ENCODE measurements around the gene ENTPD7. TPM values are rescaled to one million over a fixed set of nuclear protein-coding genes. Genes with fewer than 3 reads are reported as not detected.

ENTPD7 gene, protein sequence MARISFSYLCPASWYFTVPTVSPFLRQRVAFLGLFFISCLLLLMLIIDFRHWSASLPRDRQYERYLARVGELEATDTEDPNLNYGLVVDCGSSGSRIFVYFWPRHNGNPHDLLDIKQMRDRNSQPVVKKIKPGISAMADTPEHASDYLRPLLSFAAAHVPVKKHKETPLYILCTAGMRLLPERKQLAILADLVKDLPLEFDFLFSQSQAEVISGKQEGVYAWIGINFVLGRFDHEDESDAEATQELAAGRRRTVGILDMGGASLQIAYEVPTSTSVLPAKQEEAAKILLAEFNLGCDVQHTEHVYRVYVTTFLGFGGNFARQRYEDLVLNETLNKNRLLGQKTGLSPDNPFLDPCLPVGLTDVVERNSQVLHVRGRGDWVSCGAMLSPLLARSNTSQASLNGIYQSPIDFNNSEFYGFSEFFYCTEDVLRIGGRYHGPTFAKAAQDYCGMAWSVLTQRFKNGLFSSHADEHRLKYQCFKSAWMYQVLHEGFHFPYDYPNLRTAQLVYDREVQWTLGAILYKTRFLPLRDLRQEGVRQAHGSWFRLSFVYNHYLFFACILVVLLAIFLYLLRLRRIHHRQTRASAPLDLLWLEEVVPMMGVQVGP
- 1 to 10 TPM; 4.3 to 7.4 TPM for total RNA-seq

DNA sequence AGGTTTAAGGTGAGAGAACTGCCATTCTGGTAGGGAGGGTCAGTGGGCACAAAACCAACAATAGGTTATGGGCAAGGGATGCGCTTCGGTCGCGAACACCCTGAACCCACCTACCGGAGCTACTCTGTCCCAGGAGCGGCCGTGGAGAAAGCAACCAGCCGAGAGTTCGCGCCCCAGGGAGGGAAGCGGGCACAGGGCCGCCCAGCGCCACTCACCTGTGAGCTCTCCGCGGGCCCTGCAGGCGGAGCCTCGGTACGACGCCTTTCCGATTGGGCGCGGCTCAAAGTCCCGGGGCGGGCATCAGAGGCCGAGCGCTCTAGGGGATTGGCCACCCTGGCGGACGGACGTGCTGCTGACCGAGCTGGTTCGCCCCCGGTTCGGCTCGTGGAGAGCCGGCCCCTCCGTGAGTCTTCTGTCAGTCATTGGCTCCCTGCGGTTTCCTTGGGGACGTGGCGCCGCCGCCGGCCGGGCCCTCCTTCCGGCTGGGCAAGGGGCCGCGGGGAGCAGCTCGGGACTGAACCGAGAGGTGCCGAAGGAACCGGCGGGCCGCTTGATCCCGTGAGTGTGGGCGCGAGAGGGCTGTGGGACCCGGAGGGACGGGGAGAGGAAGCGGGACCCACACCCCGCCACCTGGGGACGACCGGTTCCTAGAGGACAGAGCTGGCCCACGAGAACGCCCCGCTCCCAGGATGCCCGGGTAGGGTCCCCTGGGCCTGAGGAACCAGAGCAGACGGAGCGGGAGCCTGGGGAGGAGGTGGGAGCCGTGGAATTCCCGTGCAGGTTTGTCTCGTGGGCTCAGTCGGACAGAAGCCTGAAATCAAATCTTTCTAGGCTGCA lies at the start of gene ENTPD7:
ENTPD7 (plus strand) TSS at position 479 of the 837 bp plus-strand sequence. CDS start 448 bp downstream, outside the sequence.
- peak; percentile 99 for ATAC-seq
- Mint-ChIP-seq H3K36me3 (peaks cover 1% of the 10 kb centered on the region), H3K27ac (peak within 1 kb of the TSS; percentile 62), H3K4me1 (peaks cover 23% of the 10 kb centered on the region), H3K4me3 (peak within 1 kb of the TSS; percentile 80), H3K9me3 (ENCODE audit: low read depth) (no peaks in the 10 kb centered on the region), H3K27me3 (peaks cover 26% of the 10 kb centered on the region)
- CTCF ChIA-PET: interaction anchor here (0.7 to 2.7 kb wide), 9 partner anchors 28 to 516 kb away, joined by 3 to 18 read pairs (median 4); partner anchors contain the start of genes GOT1 and SLC25A28
- DNase-seq: peak; percentile 96

DNA sequence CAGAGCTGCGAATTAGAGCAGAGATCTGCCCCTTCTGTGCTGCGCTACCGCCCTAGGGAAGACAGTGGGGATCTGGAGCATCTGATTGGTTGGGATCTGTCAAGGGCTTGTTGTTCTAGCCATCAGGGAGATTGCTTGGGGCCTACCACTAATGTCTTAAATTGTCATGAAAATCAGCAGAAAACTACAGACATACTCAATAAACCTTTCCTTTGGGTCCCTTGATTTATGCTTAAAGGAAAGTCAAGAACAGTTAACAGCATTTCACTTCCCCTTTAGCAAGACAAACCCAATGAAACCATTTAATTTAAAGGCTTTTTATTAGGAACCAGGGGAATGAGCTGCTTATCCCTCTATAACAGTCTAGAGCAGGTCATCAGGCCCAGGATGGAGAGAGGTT lies 49.1 kb upstream of the ENTPD7 start:
- CTCF ChIA-PET: interaction anchor here (0.6 to 8.3 kb wide), 3 partner anchors 11 to 174 kb away, joined by 3 to 71 read pairs (median 23); partner anchors contain the start of gene SLC25A28

DNA sequence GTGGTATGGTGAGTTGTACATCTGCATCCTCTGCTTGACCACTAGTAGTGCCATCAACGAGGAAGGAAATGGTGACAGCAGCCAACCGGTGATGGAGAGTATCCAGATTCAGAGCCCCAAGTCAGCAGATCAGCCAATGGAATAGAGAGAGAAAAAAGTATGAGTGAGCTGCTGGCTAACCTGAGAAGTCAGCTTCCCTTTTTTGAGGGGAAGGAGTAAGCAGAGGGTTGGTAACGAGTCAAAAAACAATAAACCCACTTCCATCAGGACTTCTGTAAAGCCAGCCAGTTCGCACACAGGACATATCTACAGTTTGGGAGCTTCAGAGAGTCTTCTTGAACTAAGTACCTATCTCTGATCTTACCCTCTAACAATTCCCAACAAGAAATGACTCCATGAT lies 48.0 kb upstream of the ENTPD7 start:
- H3K36me3 Mint-ChIP-seq: peaks cover 34% of the 10 kb centered on the region
- no peaks in the 10 kb centered on the region for H3K27me3 Mint-ChIP-seq
- peaks cover 27% of the 10 kb centered on the region for H3K4me1 Mint-ChIP-seq
- no peak overlapping the region for H3K4me3 Mint-ChIP-seq
- H3K27ac Mint-ChIP-seq: no peak overlapping the region
- H3K9me3 Mint-ChIP-seq (ENCODE audit: low read depth): no peaks in the 10 kb centered on the region
- ATAC-seq (no peak), DNase-seq (no peak)
- CTCF ChIA-PET: interaction anchor here (0.5 to 8.3 kb wide), 13 partner anchors 8 to 223 kb away, joined by 3 to 71 read pairs (median 10); partner anchors contain the start of genes ENTPD7, GOT1 and SLC25A28

More for the DNA sequence above, 49.1 kb upstream of the ENTPD7 start:
- no peak for ATAC-seq
- H3K4me3 Mint-ChIP-seq: no peak overlapping the region
- no peaks in the 10 kb centered on the region for H3K27me3 Mint-ChIP-seq
- H3K36me3 Mint-ChIP-seq: peaks cover 26% of the 10 kb centered on the region
- no peak overlapping the region for H3K27ac Mint-ChIP-seq
- no peaks in the 10 kb centered on the region for H3K9me3 Mint-ChIP-seq (ENCODE audit: low read depth)
- peaks cover 17% of the 10 kb centered on the region for H3K4me1 Mint-ChIP-seq
- DNase-seq: no peak

DNA sequence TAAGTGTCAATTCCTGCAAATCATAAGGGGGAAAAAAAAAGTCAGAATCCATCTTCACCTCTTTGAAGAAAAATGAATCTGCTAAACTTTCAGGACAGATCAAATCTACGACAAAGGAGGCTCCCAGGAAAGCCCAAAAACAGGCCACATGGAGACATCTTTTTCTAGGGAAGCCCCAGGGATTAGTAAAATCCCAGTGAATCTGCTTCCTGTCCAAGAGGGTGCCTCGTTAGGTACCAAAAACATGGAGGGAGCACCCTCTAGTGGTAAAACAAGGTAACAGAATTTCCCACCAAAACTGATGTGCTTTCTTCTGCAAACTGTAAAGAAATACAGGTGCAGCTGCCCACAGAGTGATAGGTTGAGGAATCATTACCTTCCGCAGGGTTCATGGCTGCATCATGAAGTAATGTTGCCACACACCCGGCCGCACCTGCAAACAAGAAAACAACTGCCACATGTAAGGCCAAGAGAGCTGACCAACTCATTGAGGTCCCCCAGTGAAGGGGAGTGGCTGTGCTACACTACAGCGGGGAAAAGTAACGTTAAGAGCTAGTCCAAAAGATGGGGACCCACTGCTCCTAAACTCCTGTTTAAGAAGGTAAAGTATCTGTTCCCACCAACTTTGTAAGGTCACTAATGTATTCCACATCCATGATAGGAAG lies 47.0 kb upstream of the ENTPD7 start:
- ATAC-seq: peak; percentile 58
- CTCF ChIA-PET: interaction anchor here (0.6 to 8.3 kb wide), 17 partner anchors 9 to 224 kb away, joined by 3 to 71 read pairs (median 4); partner anchors contain the start of genes COX15, CUTC, ENTPD7 and GOT1
- DNase-seq: peak; percentile 45
- peaks cover 36% of the 10 kb centered on the region for H3K4me1 Mint-ChIP-seq
- no peaks in the 10 kb centered on the region for H3K9me3 Mint-ChIP-seq (ENCODE audit: low read depth)
- no peak overlapping the region for H3K4me3 Mint-ChIP-seq
- peak overlapping the region; percentile 6 for H3K27ac Mint-ChIP-seq
- peaks cover 38% of the 10 kb centered on the region for H3K36me3 Mint-ChIP-seq
- H3K27me3 Mint-ChIP-seq: no peaks in the 10 kb centered on the region

DNA sequence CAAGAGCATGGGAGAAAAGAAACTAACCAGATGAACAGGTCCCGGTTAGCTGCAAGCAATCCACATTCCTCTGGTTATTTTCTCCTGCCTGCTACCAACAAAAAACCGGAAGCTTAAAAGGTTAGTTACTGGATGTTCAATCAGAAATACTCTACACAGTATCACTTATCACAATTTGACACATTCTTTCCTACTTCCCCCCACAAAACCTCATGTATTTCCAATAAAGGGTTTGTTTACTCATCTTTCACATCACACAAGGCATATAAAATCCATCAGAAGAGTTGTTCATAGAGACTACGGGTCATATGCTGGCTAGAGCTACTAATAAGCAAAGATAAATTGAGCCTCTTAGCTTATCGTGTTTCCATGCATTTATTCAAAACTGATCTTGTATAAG lies 43.9 kb upstream of the ENTPD7 start:
- Mint-ChIP-seq H3K36me3 (peaks cover 45% of the 10 kb centered on the region), H3K4me1 (peaks cover 55% of the 10 kb centered on the region)
- no peak for ATAC-seq

DNA sequence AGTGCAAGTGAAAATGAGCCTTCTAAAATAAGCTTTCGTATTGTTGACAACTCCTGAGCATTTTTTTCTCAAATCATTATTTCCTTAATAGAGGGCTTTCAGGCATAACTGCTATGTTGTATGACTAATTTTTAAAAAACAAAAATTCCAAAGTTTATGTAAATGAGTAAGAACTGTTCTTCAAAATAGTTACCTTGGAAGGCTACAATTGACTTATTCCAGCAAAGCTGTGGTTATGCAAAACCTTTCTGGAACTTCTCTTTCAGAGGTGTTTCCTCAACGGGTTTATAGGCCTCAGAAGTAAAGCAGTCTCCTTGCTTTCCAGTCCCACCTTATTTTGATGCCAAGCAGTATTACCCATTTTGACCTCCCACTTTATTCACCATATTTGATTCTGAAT lies 41.6 kb upstream of the ENTPD7 start:
- CTCF ChIA-PET: interaction anchor here (1.0 to 8.3 kb wide), 3 partner anchors 58 to 182 kb away, joined by 3 to 71 read pairs (median 20); no protein-coding TSS in a partner anchor
- no peak for ATAC-seq

More for the DNA sequence above, 43.9 kb upstream of the ENTPD7 start:
- peak overlapping the region; percentile 48 for H3K27ac Mint-ChIP-seq
- CTCF ChIA-PET: interaction anchor here (0.7 to 8.3 kb wide), 5 partner anchors 55 to 1416 kb away, joined by 3 to 71 read pairs (median 3); no protein-coding TSS in a partner anchor
- H3K27me3 Mint-ChIP-seq: no peaks in the 10 kb centered on the region
- no peaks in the 10 kb centered on the region for H3K9me3 Mint-ChIP-seq (ENCODE audit: low read depth)
- DNase-seq: no peak
- no peak overlapping the region for H3K4me3 Mint-ChIP-seq

DNA sequence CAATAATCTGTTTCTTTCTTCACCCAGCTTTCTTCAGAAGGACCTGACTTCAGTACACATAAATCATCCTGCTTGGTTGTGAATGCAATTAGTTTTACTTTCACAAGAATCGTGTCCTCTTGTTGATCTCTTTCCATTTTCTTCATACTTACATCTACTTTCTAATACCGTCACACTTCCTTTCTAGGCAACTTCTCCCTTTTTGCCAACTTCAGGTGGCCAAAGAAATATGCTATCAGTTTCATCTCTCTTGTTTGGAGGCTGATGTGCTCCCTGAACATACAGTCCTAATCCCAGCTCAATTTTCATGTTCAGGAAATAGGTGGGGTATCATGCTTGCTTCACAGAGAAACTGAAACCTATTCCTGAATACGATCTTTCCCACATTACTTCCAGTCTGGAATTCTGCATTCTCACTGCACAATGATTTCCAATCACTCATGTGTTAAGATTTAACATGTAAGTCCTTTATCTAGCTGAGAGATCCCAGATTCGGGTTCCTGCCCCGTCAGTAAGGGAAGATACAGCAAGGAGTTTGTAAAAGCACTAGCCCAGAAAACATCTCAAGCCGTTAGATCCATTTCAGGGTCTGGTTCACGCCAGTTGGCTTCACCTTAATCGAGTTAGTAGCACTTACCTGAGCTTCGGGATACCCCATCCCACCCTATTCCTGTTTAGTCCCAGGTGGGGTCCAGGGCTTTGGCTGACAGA lies 40.1 kb upstream of the ENTPD7 start:
- peaks cover 52% of the 10 kb centered on the region for H3K4me1 Mint-ChIP-seq
- CTCF ChIA-PET: interaction anchor here (0.7 to 4.4 kb wide), 5 partner anchors 8 to 189 kb away, joined by 3 to 23 read pairs (median 5); partner anchors contain the start of genes ENTPD7 and GOT1
- DNase-seq (no peak), ATAC-seq (no peak)
- H3K27ac Mint-ChIP-seq: peak overlapping the region; percentile 91
- H3K9me3 Mint-ChIP-seq (ENCODE audit: low read depth): no peaks in the 10 kb centered on the region
- H3K27me3 Mint-ChIP-seq: no peaks in the 10 kb centered on the region
- peaks cover 32% of the 10 kb centered on the region for H3K36me3 Mint-ChIP-seq
- H3K4me3 Mint-ChIP-seq: peak overlapping the region; percentile 95

More for the DNA sequence above, 41.6 kb upstream of the ENTPD7 start:
- no peak for DNase-seq
- Mint-ChIP-seq H3K4me1 (peaks cover 54% of the 10 kb centered on the region), H3K27me3 (no peaks in the 10 kb centered on the region), H3K27ac (peak overlapping the region; percentile 32), H3K4me3 (peak overlapping the region; percentile 95), H3K9me3 (ENCODE audit: low read depth) (no peaks in the 10 kb centered on the region), H3K36me3 (peaks cover 32% of the 10 kb centered on the region)

DNA sequence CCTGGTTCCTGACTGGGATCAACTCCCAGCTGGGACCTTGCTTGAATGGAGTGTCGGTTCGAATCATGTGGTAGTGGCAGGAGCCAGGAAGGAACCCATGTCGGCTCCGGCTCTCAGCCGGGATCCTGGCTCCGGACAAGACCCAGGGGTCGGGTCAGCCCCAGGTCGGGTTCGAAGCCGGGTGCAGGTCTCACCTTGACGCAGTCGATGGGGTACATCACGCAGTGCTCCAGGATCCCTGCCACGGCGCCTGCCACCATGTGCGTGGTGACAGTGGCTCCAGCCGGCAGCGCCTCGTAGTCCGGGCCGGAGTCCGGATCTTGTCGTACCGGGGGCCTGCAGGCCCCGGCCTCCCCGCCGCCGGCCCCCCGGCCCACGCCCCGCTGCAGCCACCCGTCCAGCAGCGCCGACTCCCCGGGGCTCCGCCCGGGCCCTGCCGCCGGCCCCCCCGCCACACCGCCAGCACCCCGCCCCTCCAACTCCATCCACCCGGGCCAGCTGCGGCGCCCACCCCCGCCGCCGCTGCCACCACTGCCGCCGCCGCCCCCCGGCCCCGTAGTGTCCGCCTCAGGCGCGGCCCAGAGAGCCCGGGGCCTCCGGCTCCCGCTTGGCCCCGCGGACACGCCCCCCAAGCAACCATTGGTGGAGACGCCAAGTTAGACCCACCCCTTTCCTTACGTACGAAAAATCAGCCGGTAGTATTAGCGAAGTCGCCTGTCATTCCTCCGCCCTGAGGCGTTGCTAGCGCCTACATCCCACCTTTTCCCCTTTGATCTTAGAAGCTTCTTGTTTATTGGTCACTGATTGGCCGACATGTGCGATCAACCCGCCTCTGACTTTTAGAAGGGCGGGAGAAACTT lies 39.2 kb upstream of the ENTPD7 start, which contains the start of gene SLC25A28:
SLC25A28 (minus strand) TSS at position 589 of the 860 bp plus-strand sequence; CDS start at position 485, 104 bp downstream.
- H3K4me3 Mint-ChIP-seq: peak within 1 kb of the TSS; percentile 95
- ATAC-seq (no peak), DNase-seq (peak; percentile 97)
- peak within 1 kb of the TSS; percentile 97 for H3K27ac Mint-ChIP-seq
- CTCF ChIA-PET: interaction anchor here (1.0 to 4.4 kb wide), 5 partner anchors 9 to 190 kb away, joined by 3 to 23 read pairs (median 5); partner anchors contain the start of genes ENTPD7 and GOT1
- H3K27me3 Mint-ChIP-seq: no peaks in the 10 kb centered on the region
- peaks cover 49% of the 10 kb centered on the region for H3K4me1 Mint-ChIP-seq
- H3K9me3 Mint-ChIP-seq (ENCODE audit: low read depth): no peaks in the 10 kb centered on the region
- H3K36me3 Mint-ChIP-seq: peaks cover 29% of the 10 kb centered on the region

DNA sequence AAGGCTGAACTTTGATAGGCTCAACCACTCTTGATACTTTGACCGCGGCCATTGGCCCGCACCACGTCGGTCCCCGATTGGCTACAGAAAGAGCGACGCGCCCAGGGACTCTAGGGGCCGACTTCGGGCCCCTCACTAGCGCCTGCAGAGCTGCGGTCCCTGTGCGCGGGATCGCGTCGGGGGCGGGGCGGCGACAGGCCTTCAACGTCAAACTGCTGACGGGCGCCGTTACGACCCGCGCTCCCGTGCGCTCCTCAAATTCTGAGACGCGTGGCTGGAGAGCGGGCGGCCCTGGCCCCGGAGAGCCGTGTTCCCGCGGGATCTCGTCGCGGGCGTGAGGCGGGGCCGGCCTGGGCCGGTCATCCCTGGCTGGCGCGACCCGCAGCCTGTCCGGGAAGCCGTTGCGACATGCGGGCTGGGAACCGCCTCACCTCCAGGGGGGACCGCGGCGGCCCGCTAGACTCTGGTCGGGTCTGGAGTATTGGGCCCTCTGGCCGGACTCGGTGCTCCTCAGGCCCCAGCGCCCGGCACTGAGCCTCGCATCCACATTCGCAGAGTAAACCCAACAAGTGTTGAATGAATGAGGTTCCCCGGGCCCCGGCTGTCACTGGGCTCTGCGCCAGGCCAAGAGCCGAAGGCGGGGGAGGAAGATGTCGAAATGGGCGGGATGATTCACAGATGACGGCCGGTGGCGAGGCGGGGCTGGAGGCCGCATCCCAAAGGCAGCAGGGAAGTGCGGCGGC lies 38.4 kb upstream of the ENTPD7 start:
- CTCF ChIA-PET: interaction anchor here (1.0 to 4.4 kb wide), 7 partner anchors 10 to 190 kb away, joined by 3 to 23 read pairs (median 8); partner anchors contain the start of genes COX15, CUTC, ENTPD7 and GOT1

DNA sequence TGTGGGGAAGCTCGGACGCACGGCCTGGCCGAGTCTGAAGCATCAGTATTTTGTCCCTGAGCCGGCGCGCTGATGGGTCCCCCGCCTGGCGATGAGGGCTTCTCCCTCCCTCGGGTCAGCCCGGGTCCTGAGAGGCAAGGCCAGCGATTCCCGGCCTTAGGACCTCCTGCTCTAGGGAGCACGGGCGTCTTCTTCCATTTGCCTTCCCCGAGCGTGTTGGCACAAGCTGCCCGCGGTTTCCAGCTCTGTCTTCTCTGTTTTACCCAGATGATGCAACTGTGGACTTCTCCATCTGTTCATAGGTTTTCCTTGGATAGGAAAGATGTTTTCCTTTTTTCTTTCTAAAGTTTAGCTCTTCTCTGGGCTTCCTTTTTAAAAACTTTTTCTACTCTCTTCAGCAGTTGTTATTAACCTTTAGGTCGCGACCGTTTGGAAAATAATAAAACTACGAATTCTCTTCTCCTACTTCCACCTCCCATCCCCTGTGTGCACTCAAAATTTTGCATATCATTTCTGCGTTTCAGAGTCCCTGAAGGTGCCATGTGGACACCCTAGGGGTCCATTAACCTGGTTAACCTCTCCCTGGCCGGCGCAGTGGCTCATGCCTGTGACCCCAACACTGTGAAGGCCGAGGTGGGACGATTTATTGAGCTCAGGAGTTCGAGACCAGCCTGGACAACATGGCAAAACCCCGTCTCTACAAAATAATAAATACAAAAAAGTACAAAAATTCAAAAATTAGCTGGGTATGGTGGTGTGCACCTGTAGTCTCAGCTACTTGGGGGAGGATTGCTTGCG lies 37.7 kb upstream of the ENTPD7 start:
- H3K36me3 Mint-ChIP-seq: peaks cover 18% of the 10 kb centered on the region
- peaks cover 37% of the 10 kb centered on the region for H3K4me1 Mint-ChIP-seq
- no peaks in the 10 kb centered on the region for H3K9me3 Mint-ChIP-seq (ENCODE audit: low read depth)
- H3K4me3 Mint-ChIP-seq: peak overlapping the region; percentile 95
- DNase-seq: no peak
- H3K27me3 Mint-ChIP-seq: no peaks in the 10 kb centered on the region
- peak overlapping the region; percentile 97 for H3K27ac Mint-ChIP-seq
- CTCF ChIA-PET: interaction anchor here (1.9 to 4.4 kb wide), 5 partner anchors 9 to 111 kb away, joined by 7 to 23 read pairs (median 9); partner anchors contain the start of genes COX15, CUTC and ENTPD7
- ATAC-seq: no peak

More for the DNA sequence above, 38.4 kb upstream of the ENTPD7 start:
- peak overlapping the region; percentile 95 for H3K4me3 Mint-ChIP-seq
- peaks cover 42% of the 10 kb centered on the region for H3K4me1 Mint-ChIP-seq
- peaks cover 24% of the 10 kb centered on the region for H3K36me3 Mint-ChIP-seq
- peak overlapping the region; percentile 97 for H3K27ac Mint-ChIP-seq
- DNase-seq: peak; percentile 84
- H3K27me3 Mint-ChIP-seq: no peaks in the 10 kb centered on the region
- H3K9me3 Mint-ChIP-seq (ENCODE audit: low read depth): no peaks in the 10 kb centered on the region
- ATAC-seq: peak; percentile 92

All from activated CD8-positive, alpha-beta memory T cell treated with anti-CD3 and anti-CD28 coated beads, Interleukin-2, amount 10 ng/mL, durations not matched to agents 7 days and 5 days (primary cell).